Neural crest cell (in vitro differentiated cells): ENCODE data around the gene PPP2R2C. TPM values are rescaled to one million over a fixed set of nuclear protein-coding genes. Genes with fewer than 3 reads are reported as not detected.

Experiments
- DNase-seq: peaks from one replicate; pipeline ENCODE4 v3.0.0; 2021; ENCODE audit warnings: low read depth, mixed read lengths, low spot score
- H3K27ac Mint-ChIP-seq: one replicate; pipeline ENCODE4 v1.8.0; 2021; ENCODE audit warnings: mild to moderate bottlenecking, mixed read lengths; ENCODE audit not compliant: unreplicated experiment
- H3K27me3 Mint-ChIP-seq: 2 replicates; pipeline ENCODE4 v1.8.0; 2021; ENCODE audit warnings: low read depth, mild to moderate bottlenecking, mixed read lengths
- H3K36me3 Mint-ChIP-seq: 2 replicates; pipeline ENCODE4 v1.8.0; 2021; ENCODE audit warnings: low read depth, mild to moderate bottlenecking, mixed read lengths
- H3K4me1 Mint-ChIP-seq: 2 replicates; pipeline ENCODE4 v1.8.0; 2021; ENCODE audit warnings: mixed read lengths
- H3K4me3 Mint-ChIP-seq: one replicate; pipeline ENCODE4 v1.8.0; 2021; ENCODE audit warnings: mild to moderate bottlenecking, mixed read lengths
- H3K9me3 Mint-ChIP-seq: 2 replicates; pipeline ENCODE4 v1.8.0; 2021; ENCODE audit warnings: mixed read lengths
- CTCF ChIP-seq: fragments of 200-600 bp; sonication (generic); conservative IDR thresholded peaks from 2 replicates; pipeline ENCODE4 v1.5.0; 2021; ENCODE audit warnings: antibody characterized with exemption, mild to moderate bottlenecking
- total RNA-seq: library from RNA; stranded (reverse); gene quantifications from 2 replicates; pipeline ENCODE4 v1.2.1, GENCODE V29; 2021

PPP2R2C gene
- total RNA-seq, 1 donor from 2014 or later: 0.35 TPM

- H3K36me3 Mint-ChIP-seq: no peaks in the 10 kb centered on the region
- DNase-seq: no peak
- H3K4me1 Mint-ChIP-seq: peaks cover 6% of the 10 kb centered on the region
- H3K27ac Mint-ChIP-seq: no peak overlapping the region
- no peak for TF ChIP-seq CTCF
- H3K27me3 Mint-ChIP-seq: peaks cover 63% of the 10 kb centered on the region
- no peak overlapping the region for H3K4me3 Mint-ChIP-seq
- H3K9me3 Mint-ChIP-seq: no peaks in the 10 kb centered on the region
Measured at GRCh38 chr4:6461301-6462165, 10.9 kb downstream of the PPP2R2C start.

DNA sequence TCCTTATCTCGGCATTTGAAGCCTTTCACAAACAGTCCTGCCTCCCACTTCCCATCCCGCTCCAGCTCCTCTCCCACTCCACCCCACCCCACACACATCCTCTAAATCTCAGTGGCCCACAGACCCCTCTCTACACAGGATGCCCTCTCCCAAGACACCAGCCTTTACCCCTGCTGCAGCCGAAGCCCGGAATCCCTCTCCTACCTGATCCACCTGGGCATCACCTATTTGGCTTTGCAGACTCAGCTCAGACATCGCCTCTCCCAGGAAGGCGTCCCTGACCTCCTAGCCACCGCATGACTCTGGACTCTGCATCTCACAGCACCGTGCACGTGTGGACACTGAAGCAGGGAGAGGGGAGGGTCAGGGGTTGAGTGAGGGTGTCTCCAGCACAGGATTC, 11.5 kb downstream of the PPP2R2C start:
- H3K4me3 Mint-ChIP-seq: no peak overlapping the region
- no peak for TF ChIP-seq CTCF
- no peaks in the 10 kb centered on the region for H3K36me3 Mint-ChIP-seq
- peaks cover 62% of the 10 kb centered on the region for H3K27me3 Mint-ChIP-seq
- H3K27ac Mint-ChIP-seq: no peak overlapping the region
- H3K9me3 Mint-ChIP-seq: no peaks in the 10 kb centered on the region
- H3K4me1 Mint-ChIP-seq: peaks cover 6% of the 10 kb centered on the region
- DNase-seq: no peak

DNA sequence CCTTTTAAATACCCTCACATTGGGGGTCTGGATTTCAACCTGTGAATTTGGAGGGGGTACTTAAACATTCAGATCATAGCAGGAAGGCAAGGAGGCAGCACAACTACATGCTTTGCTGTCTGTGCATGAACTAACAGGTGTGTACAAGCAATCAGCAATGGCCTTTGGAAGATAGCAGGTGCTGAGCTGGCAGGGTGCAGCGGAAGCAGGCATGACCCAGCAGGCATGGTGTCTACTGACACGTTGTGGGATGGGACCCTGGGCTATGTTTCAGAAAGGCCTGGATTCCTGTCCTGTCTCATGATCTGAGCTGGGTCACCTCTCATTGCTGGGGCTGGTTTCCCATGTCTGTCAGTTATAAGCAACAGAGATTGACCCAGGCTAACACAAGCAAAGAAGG, 13.9 kb downstream of the PPP2R2C start:
- Mint-ChIP-seq H3K36me3 (no peaks in the 10 kb centered on the region), H3K9me3 (no peaks in the 10 kb centered on the region), H3K27ac (no peak overlapping the region), H3K4me1 (peaks cover under 1% of the 10 kb centered on the region), H3K4me3 (no peak overlapping the region), H3K27me3 (peaks cover 61% of the 10 kb centered on the region)
- no peak for DNase-seq
- TF ChIP-seq CTCF: no peak

DNA sequence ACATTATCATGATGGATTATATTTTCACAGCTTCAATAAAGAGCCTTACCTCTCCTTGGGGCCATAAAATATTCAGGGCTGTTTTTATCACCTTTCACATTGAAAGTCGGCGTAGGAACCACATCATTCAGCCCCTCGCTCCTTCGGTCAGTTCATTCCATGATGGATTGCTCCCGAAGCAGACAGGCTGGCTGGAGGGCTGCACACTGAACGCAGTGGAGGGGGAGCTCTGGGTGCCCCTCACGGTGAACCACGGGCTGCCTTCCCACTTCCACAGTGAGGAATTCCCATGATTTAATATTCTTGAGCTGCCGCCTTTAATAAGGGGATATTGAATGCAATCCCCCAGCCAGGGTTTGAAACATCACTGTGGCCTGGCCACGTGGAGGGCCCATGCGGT, 16.0 kb downstream of the PPP2R2C start:
- H3K27ac Mint-ChIP-seq: no peak overlapping the region
- no peaks in the 10 kb centered on the region for H3K36me3 Mint-ChIP-seq
- no peaks in the 10 kb centered on the region for H3K4me1 Mint-ChIP-seq
- H3K4me3 Mint-ChIP-seq: no peak overlapping the region
- DNase-seq: no peak
- H3K27me3 Mint-ChIP-seq: peaks cover 56% of the 10 kb centered on the region
- TF ChIP-seq CTCF: no peak
- H3K9me3 Mint-ChIP-seq: no peaks in the 10 kb centered on the region

DNA sequence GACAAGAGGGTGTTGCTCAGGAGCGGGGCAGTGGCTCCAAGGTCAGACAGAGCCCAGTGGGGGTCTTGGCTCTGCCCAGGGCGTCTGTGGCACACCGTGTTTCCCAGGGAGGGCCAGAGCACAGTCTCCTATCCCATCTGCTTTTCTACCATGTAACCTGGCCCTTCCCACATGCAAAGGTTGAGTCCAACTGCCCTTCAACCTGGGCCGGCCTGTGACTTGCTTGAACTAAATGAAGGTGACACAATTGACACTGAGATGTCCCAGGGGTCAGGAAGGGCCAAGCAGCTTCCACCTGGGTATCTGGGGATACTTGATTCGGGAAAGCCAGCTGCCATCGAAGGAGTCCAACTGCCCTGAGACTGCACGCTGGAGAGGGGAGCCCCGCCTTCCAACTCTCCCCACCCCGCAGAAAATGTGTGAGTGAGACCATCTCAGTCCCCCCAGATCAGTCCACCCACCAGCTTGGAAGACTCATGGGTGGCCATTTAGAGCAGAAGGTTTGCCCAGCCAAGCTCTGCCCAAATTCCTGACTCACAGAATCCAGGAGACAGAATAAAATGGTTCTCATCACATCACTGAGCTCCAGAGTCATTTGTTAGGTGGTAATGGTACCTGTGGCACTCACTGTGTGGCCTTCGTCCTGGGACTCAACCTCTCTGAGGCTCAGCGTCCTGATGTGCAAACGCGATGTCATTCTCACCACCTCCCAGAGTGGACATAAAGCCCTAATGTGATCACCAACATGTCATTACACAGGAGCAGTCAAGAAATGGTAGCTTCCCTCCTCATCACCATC, 18.1 kb downstream of the PPP2R2C start:
- Mint-ChIP-seq H3K9me3 (no peaks in the 10 kb centered on the region), H3K4me3 (no peak overlapping the region), H3K4me1 (no peaks in the 10 kb centered on the region), H3K36me3 (no peaks in the 10 kb centered on the region), H3K27me3 (peaks cover 39% of the 10 kb centered on the region), H3K27ac (no peak overlapping the region)
- no peak for TF ChIP-seq CTCF
- DNase-seq: no peak
